ENCODE data around the gene CLHC1.
"Not testable (repeated sequence)": the region's sequence is repeated elsewhere in the genome, so short reads cannot be mapped to it uniquely, and the experiment has no call there.

Gene CLHC1

GRCh38 chr2:55232863-55233657 is 967 bp upstream of the CLHC1 start:
- peak in 2 of 3 donors; percentile 15 to 42 for DNase-seq (ENCODE audit: low read depth in 2 of 3, low spot score in 1 of 3)

- DNase-seq (ENCODE audit: low read depth in 2 of 3, low spot score in 1 of 3): no peak
These were observed 478 bp downstream of the CLHC1 start for GRCh38 chr2:55231546-55232083.

GRCh38 chr2:55230551-55230950 is 1.5 kb downstream of the CLHC1 start:
- DNase-seq (ENCODE audit: low read depth in 2 of 3, low spot score in 1 of 3): no peak

- DNase-seq (ENCODE audit: low read depth in 2 of 3, low spot score in 1 of 3): no peak
These were observed 2.9 kb downstream of the CLHC1 start for GRCh38 chr2:55229221-55229620.

GRCh38 chr2:55228226-55228563 is 3.9 kb downstream of the CLHC1 start:
- no peak for DNase-seq (ENCODE audit: low read depth in 2 of 3, low spot score in 1 of 3)

GRCh38 chr2:55227437-55228225 is 4.5 kb downstream of the CLHC1 start:
- not testable (repeated sequence) for DNase-seq (ENCODE audit: low read depth in 2 of 3, low spot score in 1 of 3)

- DNase-seq (ENCODE audit: low read depth in 2 of 3, low spot score in 1 of 3): no peak
These were observed 6.5 kb downstream of the CLHC1 start for GRCh38 chr2:55225481-55226020.

GRCh38 chr2:55224761-55225261 is 7.3 kb downstream of the CLHC1 start:
- no peak for DNase-seq (ENCODE audit: low read depth in 2 of 3, low spot score in 1 of 3)

GRCh38 chr2:55223958-55224760 is 7.9 kb downstream of the CLHC1 start:
- no peak for DNase-seq (ENCODE audit: low read depth in 2 of 3, low spot score in 1 of 3)

- no peak for DNase-seq (ENCODE audit: low read depth in 2 of 3, low spot score in 1 of 3)
These were observed 18.3 kb downstream of the CLHC1 start for GRCh38 chr2:55213822-55214221.

GRCh38 chr2:55204950-55205349 is 27.1 kb downstream of the CLHC1 start:
- no peak for DNase-seq (ENCODE audit: low read depth in 2 of 3, low spot score in 1 of 3)

- DNase-seq (ENCODE audit: low read depth in 2 of 3, low spot score in 1 of 3): no peak
These were observed 27.6 kb downstream of the CLHC1 start for GRCh38 chr2:55204536-55204935.

- DNase-seq (ENCODE audit: low read depth in 2 of 3, low spot score in 1 of 3): no peak
These were observed 31.7 kb downstream of the CLHC1 start for GRCh38 chr2:55200416-55200815.

GRCh38 chr2:55196526-55196925 is 35.6 kb downstream of the CLHC1 start:
- DNase-seq (ENCODE audit: low read depth in 2 of 3, low spot score in 1 of 3): no peak

GRCh38 chr2:55191888-55192287 is 40.2 kb downstream of the CLHC1 start:
- not testable (repeated sequence) for DNase-seq (ENCODE audit: low read depth in 2 of 3, low spot score in 1 of 3)

- not testable (repeated sequence) for DNase-seq (ENCODE audit: low read depth in 2 of 3, low spot score in 1 of 3)
These were observed 45.3 kb downstream of the CLHC1 start for GRCh38 chr2:55186837-55187236.

- DNase-seq (ENCODE audit: low read depth in 2 of 3, low spot score in 1 of 3): no peak
These were observed 51.7 kb downstream of the CLHC1 start for GRCh38 chr2:55180374-55180773.

- no peak for DNase-seq (ENCODE audit: low read depth in 2 of 3, low spot score in 1 of 3)
These were observed 56.0 kb downstream of the CLHC1 start for GRCh38 chr2:55176094-55176415.

GRCh38 chr2:55175254-55176093 is 56.6 kb downstream of the CLHC1 start:
- DNase-seq (ENCODE audit: low read depth in 2 of 3, low spot score in 1 of 3): peak in 1 of 3 donors; percentile 11

- no peak for DNase-seq (ENCODE audit: low read depth in 2 of 3, low spot score in 1 of 3)
These were observed 58.5 kb downstream of the CLHC1 start for GRCh38 chr2:55173438-55174054.
